IMR-90 (cell line): Measurements from ENCODE around the gene ARSB. TPM values are rescaled to one million over a fixed set of nuclear protein-coding genes. Genes with fewer than 3 reads are reported as not detected.
A peak's percentile ranks its signal among the peaks of the same experiment; 100 is the strongest.

Experiments
- ATAC-seq: fragments of 200-7000 bp; cut with Tn5 transposase; 2 replicates; pipeline ENCODE4 v1.9.1; 2020; ENCODE audit warnings: low read depth, mild to moderate bottlenecking, moderate library complexity
- BruUV-seq: library from RNA; stranded (reverse); fragments of 400-500 nt; replicated peaks from 2 replicates; lab custom pipeline; 2021; lab: Mats Ljungman, UMichigan
- CTCF ChIA-PET: fragments of 300-600 bp; formaldehyde crosslinking; extraction: SDS; loops from one replicate; lab custom pipeline; 2021; ENCODE audit warnings: antibody characterized with exemption; lab: Yijun Ruan, JAX
- POLR2A ChIA-PET: fragments of 300-600 bp; sonication (Branson Sonifier 250); formaldehyde crosslinking; loops from one replicate; lab custom pipeline; 2022; ENCODE audit warnings: antibody characterized with exemption; ENCODE audit not compliant: unreplicated experiment; lab: Charles Lee
- DNase-seq: peaks from one replicate; pipeline ENCODE4 v3.0.0; 2013
- H2AFZ ChIP-seq: replicated peaks from 2 replicates; pipeline ENCODE3; 2013; ENCODE audit warnings: low read length, mild to moderate bottlenecking; ENCODE audit not compliant: poor library complexity
- H2AK5ac ChIP-seq: 2 replicates; pipeline ENCODE4 v1.6.1; 2013; ENCODE audit warnings: low read depth, low read length, inconsistent platforms
- H2AK9ac ChIP-seq: replicated peaks from 2 replicates; pipeline ENCODE3; 2013; ENCODE audit warnings: mild to moderate bottlenecking, low read depth, low read length, moderate library complexity; ENCODE audit not compliant: poor library complexity
- H2BK120ac ChIP-seq: 2 replicates; pipeline ENCODE4 v1.6.1; 2013; ENCODE audit warnings: low read depth, low read length, inconsistent platforms
- H2BK15ac ChIP-seq: 3 replicates; pipeline ENCODE4 v1.6.1; 2013; ENCODE audit warnings: low read depth, low read length, inconsistent platforms
- H2BK20ac ChIP-seq: 2 replicates; pipeline ENCODE4 v1.6.1; 2013; ENCODE audit warnings: low read depth, mild to moderate bottlenecking, inconsistent platforms, low read length, moderate library complexity
- H2BK5ac ChIP-seq: 2 replicates; pipeline ENCODE4 v1.6.1; 2013; ENCODE audit warnings: mild to moderate bottlenecking, low read depth, low read length, inconsistent platforms; ENCODE audit not compliant: poor library complexity, severe bottlenecking
- H3K14ac ChIP-seq: replicated peaks from 2 replicates; pipeline ENCODE4 v1.6.1; 2013; ENCODE audit warnings: low read depth, low read length, inconsistent platforms
- H3K18ac ChIP-seq: 2 replicates; pipeline ENCODE4 v1.6.1; 2013; ENCODE audit warnings: low read depth, low read length, control low read depth
- H3K23ac ChIP-seq: 2 replicates; pipeline ENCODE4 v1.6.1; 2013; ENCODE audit warnings: low read depth, low read length, inconsistent platforms
- H3K27ac ChIP-seq: 2 replicates; pipeline ENCODE4 v1.5.1; 2013; ENCODE audit warnings: mild to moderate bottlenecking, control low read depth, low read length; ENCODE audit not compliant: insufficient read depth
- H3K27me3 ChIP-seq: 2 replicates; pipeline ENCODE4 v1.6.1; 2013; ENCODE audit warnings: low read length; ENCODE audit not compliant: control insufficient read depth, insufficient read depth
- H3K36me3 ChIP-seq: 2 replicates; pipeline ENCODE4 v1.6.1; 2013; ENCODE audit warnings: low read length, mixed read lengths; ENCODE audit not compliant: control insufficient read depth, insufficient read depth
- H3K4ac ChIP-seq: 2 replicates; pipeline ENCODE4 v1.6.1; 2013; ENCODE audit warnings: low read depth, low read length, inconsistent platforms
- H3K4me1 ChIP-seq: 2 replicates; pipeline ENCODE4 v1.6.1; 2013; ENCODE audit warnings: low read length, mixed read lengths; ENCODE audit not compliant: control insufficient read depth, insufficient read depth
- H3K4me2 ChIP-seq: 2 replicates; pipeline ENCODE4 v1.6.1; 2013; ENCODE audit warnings: low read depth, mild to moderate bottlenecking, control low read depth, low read length, moderate library complexity
- H3K4me3 ChIP-seq: 2 replicates; pipeline ENCODE4 v1.5.1; 2013; ENCODE audit warnings: low read depth, mild to moderate bottlenecking, control low read depth, low read length, moderate library complexity; ENCODE audit not compliant: insufficient read depth
- H3K56ac ChIP-seq: 2 replicates; pipeline ENCODE4 v1.6.1; 2013; ENCODE audit warnings: low read length, inconsistent platforms; ENCODE audit not compliant: insufficient read depth; ENCODE audit errors: extremely low read depth
- H3K79me1 ChIP-seq, 2 experiments: 2 replicates each; pipeline ENCODE4 v1.6.1; 2013; ENCODE audit warnings: low read length in 2 of 2, inconsistent platforms in 1 of 2, low read depth in 1 of 2
- H3K9ac ChIP-seq: 2 replicates; pipeline ENCODE4 v1.6.1; 2013; ENCODE audit warnings: low read depth, low read length, control low read depth
- H3K9me1 ChIP-seq: 2 replicates; pipeline ENCODE4 v1.6.1; 2013; ENCODE audit warnings: low read length, inconsistent platforms; ENCODE audit not compliant: insufficient read depth
- H3K9me3 ChIP-seq: 2 replicates; pipeline ENCODE4 v1.6.1; 2013; ENCODE audit warnings: low read length; ENCODE audit not compliant: control insufficient read depth, insufficient read depth
- H4K20me1 ChIP-seq: 2 replicates; pipeline ENCODE4 v1.6.1; 2013; ENCODE audit warnings: low read length, inconsistent platforms; ENCODE audit not compliant: insufficient read depth
- H4K5ac ChIP-seq: 2 replicates; pipeline ENCODE4 v1.6.1; 2013; ENCODE audit warnings: mild to moderate bottlenecking, low read depth, low read length, control low read depth
- H4K8ac ChIP-seq, 2 experiments: 2 replicates each; pipeline ENCODE4 v1.6.1; 2013; ENCODE audit warnings: low read depth in 2 of 2, low read length in 2 of 2, control low read depth in 1 of 2, inconsistent platforms in 1 of 2
- H4K91ac ChIP-seq: 2 replicates; pipeline ENCODE4 v1.6.1; 2013; ENCODE audit warnings: low read depth, low read length, inconsistent platforms; ENCODE audit not compliant: insufficient read depth
- POLR2A ChIP-seq: IDR thresholded peaks from 2 replicates; pipeline ENCODE4 v1.6.1; 2012; ENCODE audit warnings: mild to moderate bottlenecking, low read depth, low read length
- WGBS, 2 experiments: methylation state at CpG; one replicate each; pipeline versions ENCODE4 v1.1.5 to v1.1.7; 2013; ENCODE audit warnings: missing lambda C conversion rate in 2 of 2; ENCODE audit not compliant: insufficient read length in 1 of 2; ENCODE audit errors: extremely low coverage in 2 of 2; 5-methylcytosine and 5-hydroxymethylcytosine counted together
- dilution Hi-C: fragments of 300-500 bp; cut with HindIII; formaldehyde crosslinking; loops from one replicate; pipeline ENCODE4 v1.14.3; 2018; ENCODE audit warnings: low sequenced_read_pairs; ENCODE audit not compliant: unreplicated experiment
- in situ Hi-C: fragments of 300-500 bp; cut with MboI; formaldehyde crosslinking; loops from 3 replicates; pipeline ENCODE4 v1.14.3; 2019; ENCODE audit warnings: low sequenced_read_pairs, inconsistent platforms, mixed read lengths
- intact Hi-C: fragments of 100-400 bp; cut with micrococcal nuclease; formaldehyde crosslinking; loops from 2 replicates; pipeline ENCODE4 v1.10.0; 2022
- polyA plus RNA-seq, 3 experiments: library from polyadenylated mRNA; depleted of rRNA; stranded (reverse); fragments of >200 nt; gene quantifications; 2 replicates each; pipeline ENCODE4 v1.2.3, GENCODE V29; 2012; ENCODE audit warnings: low replicate concordance in 1 of 3
- total RNA-seq: library from RNA; depleted of rRNA; stranded (reverse); fragments of >200 nt; gene quantifications from 2 replicates; pipeline ENCODE4 v1.2.3, GENCODE V29; 2012

Gene ARSB
- total and polyA plus RNA-seq, 2 of the 4 experiments (the other 2 are of a cell fraction): 16.0 to 16.3 TPM

- no peak overlapping the region for H3K4me2 ChIP-seq
- H4K5ac ChIP-seq: no peak overlapping the region
- DNase-seq (no peak), ATAC-seq (no peak)
- H3K9ac ChIP-seq: no peak overlapping the region
- peak overlapping the region; percentile 36; the same call in 1 of the 2 replicates for H3K23ac ChIP-seq
- no peak overlapping the region for H4K8ac ChIP-seq
- in situ Hi-C loops: no loop called here
- H3K27ac ChIP-seq: no peak overlapping the region
- peak overlapping the region; percentile 21; the same call in 1 of the 2 replicates for H2BK120ac ChIP-seq
- TF ChIP-seq POLR2A: no peak
- H3K14ac ChIP-seq: peak overlapping the region; percentile 46; the same call in 1 of the 2 replicates
- WGBS, 2 experiments: no CpG with 5 or more reads among the region's 1 CpG
- dilution Hi-C loops: no loop called here
- CTCF ChIA-PET: interaction anchor here (0.6 to 1.1 kb wide), 2 partner anchors 53 to 200 kb away, joined by 3 read pairs; no protein-coding TSS in a partner anchor
- H3K9me3 ChIP-seq: no peaks in the 10 kb centered on the region
- intact Hi-C loops: no loop called here
- H2AK9ac ChIP-seq: no peak overlapping the region
- H3K4me1 ChIP-seq: peaks cover 13% of the 10 kb centered on the region
- H4K91ac ChIP-seq: peak overlapping the region; percentile 39; the same call in 1 of the 2 replicates
- no peak overlapping the region for H3K56ac ChIP-seq
- no peak overlapping the region for H2BK15ac ChIP-seq
- no peak overlapping the region for H3K4me3 ChIP-seq
- no peak overlapping the region for H2AFZ ChIP-seq
- POLR2A ChIA-PET: no interaction called here
- no peak overlapping the region for H3K18ac ChIP-seq
- H2AK5ac ChIP-seq: peak overlapping the region; percentile 48; the same call in 1 of the 2 replicates
- H3K27me3 ChIP-seq: no peaks in the 10 kb centered on the region
- peaks cover 0 to 3% of the 10 kb centered on the region in 2 experiments; a peak in 1 of 4 replicates for H3K79me1 ChIP-seq
- H3K36me3 ChIP-seq: no peaks in the 10 kb centered on the region
- no peaks in the 10 kb centered on the region for H4K20me1 ChIP-seq
- H3K4ac ChIP-seq: 0 out of 2 replicates have a peak overlapping the region, but pooled peaks have one; percentile 8
- no TSS peak for BruUV-seq
- no peak overlapping the region for H2BK20ac ChIP-seq
- H3K9me1 ChIP-seq: peaks cover 12% of the 10 kb centered on the region; the same call in 1 of the 2 replicates
- no peak overlapping the region for H2BK5ac ChIP-seq
Observed at GRCh38 chr5:78794693-78795215, 190.4 kb downstream of the ARSB start.
